ENCODE measurements around the gene PACS2.
"Not testable (repeated sequence)": the region's sequence is repeated elsewhere in the genome, so short reads cannot be mapped to it uniquely, and the experiment has no call there.

PACS2 gene

GRCh38 chr14:105290621-105291346, 23.8 kb upstream of the PACS2 start:
- peak in 1 of 2 donors; percentile 38 for DNase-seq

- DNase-seq, result peak in 1 of 2 donors; percentile 28
Measured at GRCh38 chr14:105292826-105293711, 21.5 kb upstream of the PACS2 start.

GRCh38 chr14:105294142-105294597, 20.4 kb upstream of the PACS2 start:
- peak; percentile 73 to 83 for DNase-seq

DNA sequence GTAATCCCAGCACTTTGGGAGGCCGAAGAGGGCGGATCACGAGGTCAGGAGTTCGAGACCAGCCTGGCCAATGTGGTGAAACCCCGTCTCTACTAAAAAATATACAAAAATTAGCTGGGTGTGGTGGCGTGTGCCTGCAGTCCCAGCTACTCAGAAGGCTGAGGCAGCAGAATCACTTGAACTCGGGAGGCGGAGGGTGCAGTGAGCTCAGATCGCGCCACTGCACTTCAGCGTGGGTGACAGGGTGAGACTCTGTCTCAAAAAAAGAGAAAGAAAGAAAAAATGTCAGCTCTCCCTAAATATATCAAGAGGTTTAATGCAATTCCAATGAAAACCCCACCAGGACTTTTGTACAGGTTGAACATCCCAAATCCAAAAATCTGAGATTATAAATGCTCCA, 17.2 kb upstream of the PACS2 start:
- DNase-seq, result not testable (repeated sequence)

DNA sequence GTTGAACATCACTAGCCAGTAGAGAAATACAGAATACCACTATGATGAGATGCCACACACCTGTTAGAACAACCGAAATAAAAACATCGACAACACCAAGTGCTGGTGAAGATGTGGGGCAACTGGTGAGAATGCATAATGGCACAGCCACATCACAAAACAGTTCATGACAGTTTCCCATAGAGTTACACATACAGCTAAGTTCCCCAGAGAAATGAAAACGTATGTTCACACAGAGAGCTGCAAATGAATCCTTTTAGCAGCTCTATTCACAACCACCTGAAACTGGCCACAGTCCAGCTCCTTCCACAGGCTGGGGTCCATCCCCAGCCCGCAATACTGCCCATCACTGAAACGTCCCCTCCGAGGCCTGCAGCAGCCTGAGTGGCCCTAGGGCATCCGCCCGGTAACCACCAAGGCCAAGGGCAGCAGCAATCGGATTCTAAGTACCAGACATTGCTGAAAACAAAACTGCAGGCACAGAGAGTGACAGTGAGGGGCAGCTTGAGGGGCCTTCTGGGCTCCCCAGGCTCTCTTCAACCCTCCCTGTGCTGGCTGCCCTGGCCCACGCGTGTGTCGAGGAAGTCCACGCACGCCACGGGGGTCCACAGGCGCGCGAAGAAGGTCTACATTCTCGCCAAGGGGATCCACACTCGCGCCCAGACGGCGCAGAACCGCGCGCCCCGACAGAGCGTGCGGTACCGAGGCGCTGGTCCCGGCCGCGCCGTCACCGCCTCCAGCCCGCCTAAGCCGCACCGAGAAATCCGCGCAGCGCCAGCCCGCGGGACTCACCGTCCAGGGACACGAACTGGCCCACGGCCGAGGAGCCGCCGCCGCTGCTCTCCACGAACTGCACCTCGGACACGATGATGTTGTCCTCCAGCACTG, 14.7 kb upstream of the PACS2 start:
- DNase-seq, result no peak

- peak; percentile 97 for DNase-seq
Measured at GRCh38 chr14:105300542-105301102, 13.9 kb upstream of the PACS2 start, which contains the start of gene BRF1. Gene BRF1 (minus strand): TSS chr14:105301001. CDS start chr14:105300629, 372 bp downstream.

DNA sequence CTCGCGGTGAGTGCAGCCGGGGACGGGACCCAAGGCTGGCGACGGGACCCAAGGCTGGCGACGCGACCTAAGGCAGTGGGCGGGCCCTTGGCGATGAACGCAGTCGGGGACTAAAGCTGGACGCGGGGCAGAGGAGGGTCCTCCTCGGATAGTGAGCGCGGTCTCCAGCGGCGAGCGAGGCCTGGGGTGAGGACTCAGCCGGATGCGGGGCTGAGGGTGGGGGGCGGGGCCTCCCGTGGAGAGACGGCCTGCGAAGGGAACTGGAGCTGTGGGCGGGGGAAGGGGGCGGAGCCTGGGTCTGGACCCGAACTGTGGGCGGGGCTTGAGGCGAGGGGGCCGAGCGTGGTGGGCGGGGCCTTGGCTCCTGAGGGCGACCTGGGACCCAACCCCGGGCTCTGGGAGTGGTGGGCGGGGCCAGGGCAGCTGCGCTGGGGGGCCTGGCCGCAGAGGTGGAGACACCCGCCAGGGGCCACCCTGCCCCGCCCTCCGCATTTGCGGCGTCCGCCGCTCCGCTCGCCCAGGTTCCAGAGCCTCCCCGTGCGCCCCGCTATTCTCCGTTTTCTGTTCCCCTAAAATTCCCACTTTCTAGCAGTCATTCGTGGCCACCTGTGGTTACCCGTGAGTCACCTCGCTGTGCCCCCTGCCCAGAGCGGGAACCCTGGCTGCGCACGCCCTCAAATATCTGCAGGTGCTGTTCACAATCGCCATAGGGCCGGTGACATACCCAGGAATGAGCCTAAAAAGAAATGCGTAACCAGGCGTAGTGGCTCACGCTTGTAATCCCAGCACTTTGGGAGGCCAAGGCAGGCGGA, 13.2 kb upstream of the PACS2 start:
- DNase-seq, result peak; percentile 97 to 98

DNA sequence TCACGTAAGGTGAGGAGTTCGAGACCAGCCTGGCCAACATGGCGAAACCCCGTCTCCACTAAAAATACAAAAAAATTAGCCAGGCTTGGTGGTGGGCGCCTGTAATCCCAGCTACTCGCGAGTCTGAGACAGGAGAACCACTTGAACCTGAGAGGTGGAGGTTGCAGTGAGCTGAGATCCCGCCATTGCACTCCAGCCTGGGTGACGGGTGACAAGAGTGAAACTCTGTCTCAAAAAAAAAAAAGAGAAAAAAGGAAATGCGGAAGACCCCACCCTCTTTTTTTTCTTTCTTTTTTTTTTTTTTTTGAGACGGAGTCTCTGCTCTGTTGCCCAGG, 12.7 kb upstream of the PACS2 start:
- DNase-seq, result not testable (repeated sequence)

DNA sequence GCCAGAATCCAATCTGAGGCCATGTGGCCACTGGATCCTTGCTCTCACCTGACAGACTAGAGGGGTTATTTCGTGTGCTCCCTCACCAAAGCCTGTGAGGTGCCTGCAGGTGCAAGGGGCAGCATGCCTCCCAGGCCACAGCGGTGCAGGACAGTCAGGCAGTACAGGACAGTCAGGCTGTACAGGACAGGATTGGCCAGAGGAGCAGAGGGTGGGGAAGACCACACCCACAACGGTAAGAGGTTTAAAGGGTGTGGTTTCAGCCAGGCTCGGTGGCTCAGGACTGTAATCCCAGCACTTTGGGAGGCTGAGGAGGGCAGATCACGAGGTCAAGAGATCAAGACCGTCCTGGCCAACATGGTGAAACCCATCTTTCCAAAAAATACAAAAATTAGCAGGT, 10.6 kb upstream of the PACS2 start:
- DNase-seq, result no peak

DNA sequence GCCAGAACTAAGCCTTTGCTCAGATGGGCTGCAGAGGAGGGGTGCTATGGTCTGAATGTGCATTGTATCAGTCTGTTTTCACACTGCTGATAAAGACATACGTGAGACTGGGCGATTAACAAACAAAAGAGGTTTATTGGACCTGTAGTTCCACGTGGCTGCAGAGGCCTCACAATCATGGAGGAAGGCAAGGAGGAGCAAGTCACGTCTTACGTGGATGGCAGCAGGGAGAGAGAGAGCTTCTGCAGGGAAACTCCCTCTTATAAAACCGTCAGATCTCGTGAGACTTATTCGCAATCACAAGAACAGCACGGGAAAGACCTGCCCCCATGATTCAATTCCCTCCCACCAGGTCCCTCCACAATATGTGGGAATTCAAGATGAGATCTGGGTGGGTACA, 10.0 kb upstream of the PACS2 start:
- DNase-seq, result no peak

GRCh38 chr14:105305345-105305744, 9.2 kb upstream of the PACS2 start:
- no peak for DNase-seq

DNA sequence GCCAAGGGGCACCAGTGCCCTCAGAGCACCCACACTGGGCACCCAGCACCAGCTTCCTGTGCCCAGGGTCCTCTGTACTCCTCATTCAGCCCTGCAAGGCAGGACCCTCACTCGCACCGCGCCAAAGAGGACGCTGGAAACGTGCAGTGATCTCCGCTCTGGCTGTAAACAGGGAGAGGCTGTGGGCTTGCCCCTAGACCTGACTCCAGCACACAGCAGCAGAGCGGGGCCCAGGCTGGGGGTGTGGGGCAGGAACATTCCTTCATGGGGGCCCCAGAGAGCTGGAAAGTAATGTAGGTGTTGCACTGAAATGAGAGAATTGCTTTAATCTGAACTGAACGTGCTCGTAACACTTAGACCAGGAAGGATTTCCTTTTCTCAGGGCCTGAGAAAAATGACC, 8.8 kb upstream of the PACS2 start:
- no peak for DNase-seq

GRCh38 chr14:105307052-105307727, 7.4 kb upstream of the PACS2 start:
- no peak for DNase-seq

DNA sequence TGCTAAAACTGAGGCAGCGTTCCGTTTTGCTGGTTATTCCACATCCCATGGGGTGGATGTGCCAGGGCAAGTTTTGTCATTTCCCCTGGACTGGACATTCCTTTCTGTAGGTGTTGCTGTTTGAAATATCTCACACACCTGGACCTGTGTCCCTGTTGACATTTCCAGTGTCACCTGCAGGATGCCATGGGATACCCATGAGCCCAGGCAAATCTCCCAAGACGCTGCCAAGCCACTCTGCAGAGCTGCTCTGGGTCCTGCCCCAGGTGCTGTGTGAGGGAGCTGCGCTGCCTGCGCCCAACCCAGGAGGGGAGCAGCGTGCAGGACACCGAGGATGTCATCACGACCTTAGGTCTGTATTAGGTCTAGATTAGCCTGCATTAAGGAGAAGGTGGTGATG, 5.2 kb upstream of the PACS2 start:
- no peak for DNase-seq

DNA sequence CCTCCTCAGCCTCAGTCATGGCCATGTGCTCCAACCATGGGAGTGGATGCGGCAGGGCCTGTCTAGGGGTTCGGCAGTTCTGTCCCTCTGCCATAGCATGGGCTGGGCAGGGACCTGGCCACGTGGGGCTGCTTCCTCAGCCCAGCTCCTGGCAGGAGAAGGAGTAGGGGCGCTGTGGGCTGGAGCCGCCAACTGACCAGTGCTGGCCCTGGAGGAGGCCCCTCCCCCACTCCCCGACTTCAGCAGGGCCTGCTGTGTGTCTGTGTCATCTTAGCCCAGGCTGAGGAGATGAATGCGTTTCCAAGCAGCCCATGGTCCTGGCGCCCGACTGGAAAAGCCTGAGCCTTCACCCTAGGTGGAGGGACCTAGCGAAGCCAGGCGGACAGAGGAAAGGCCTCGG, 2.7 kb upstream of the PACS2 start:
- DNase-seq, result no peak

DNA sequence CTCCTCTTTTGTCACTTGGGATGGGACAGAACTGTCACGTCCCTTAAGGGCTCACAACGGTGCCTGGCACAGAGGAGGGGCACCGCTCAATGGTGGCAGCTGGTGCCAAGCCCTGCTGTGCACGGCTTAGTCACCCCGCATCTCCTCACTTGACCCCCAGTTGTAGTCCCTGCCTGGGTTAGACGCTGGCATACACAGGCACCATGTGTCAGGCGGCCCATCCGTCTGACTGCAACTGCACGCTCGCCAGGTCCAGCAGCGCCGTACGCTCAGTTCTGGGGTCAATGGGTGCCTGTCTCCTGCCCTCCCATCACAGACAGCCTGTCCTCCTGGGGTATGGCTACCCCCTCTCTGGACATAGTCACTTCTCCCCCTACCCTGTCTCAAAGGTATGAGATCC, 1.6 kb upstream of the PACS2 start:
- DNase-seq, result no peak

- DNase-seq, result peak in 1 of 2 donors; percentile 38
Measured at GRCh38 chr14:105313381-105314286, 914 bp upstream of the PACS2 start.

DNA sequence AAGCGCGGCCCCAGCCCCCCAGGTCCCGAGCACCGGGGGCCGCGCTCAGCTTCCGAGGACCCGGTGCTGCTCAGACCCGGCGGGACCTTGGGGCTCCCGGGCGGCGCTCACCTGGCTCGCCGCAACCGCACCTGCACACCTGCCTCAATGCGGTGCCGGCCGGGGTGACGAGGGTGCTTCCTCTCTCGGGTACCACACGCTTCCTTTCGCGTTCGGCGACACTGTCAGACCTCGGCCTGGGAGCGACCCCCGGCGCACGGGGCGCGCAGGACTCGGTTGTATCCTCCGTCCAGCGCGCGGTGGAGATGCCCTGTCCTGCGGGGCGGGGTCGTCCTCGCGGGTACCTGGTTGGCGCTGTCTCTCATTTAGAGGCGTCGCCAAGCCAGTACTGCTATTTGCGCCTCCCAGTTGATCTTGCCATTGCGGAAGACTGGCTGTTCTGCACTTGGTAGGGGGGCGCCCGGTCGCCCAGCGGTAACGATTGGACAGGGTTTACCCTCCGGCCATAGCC, 718 bp downstream of the PACS2 start:
- DNase-seq, result peak; percentile 58 to 59

DNA sequence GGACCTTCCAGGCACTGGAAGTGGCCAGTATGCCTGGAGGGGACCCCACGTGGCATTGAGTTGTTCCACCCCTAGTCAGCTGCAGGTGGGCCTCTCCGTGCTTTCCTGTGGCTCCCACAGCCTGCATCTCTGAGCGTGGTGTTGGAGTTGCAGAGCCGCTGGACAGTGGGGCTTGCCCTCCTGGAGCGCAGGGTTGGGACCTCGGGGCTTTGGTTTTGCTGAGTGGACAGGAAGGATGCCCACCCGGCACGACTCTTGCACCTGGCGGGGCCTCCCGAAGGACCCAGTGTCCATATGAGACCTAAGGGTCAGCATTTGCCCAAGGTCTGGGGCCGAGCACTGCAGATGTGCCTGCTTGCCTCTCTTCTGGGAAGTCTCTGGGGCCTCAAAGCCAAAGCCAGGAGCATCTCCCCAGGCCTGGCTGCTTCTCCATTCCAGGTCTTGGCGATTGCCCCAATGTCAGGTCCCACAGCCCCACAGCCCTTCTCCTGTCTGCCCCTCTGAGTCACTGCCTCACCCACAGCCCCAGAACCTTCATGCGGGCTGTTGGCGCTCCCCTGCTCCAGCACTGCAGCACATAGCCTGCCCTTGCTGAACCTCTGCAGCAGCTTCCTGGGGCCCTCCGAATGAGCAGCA, 1.5 kb downstream of the PACS2 start:
- DNase-seq, result no peak

All from CD4-positive, alpha-beta T cell treated with Interleukin-1 beta for 1 hour (primary cell).